Measurements from ENCODE around the gene ZNF850. TPM values are rescaled to one million over a fixed set of nuclear protein-coding genes. Genes with fewer than 3 reads are reported as not detected.

Gene ZNF850
- total RNA-seq, 1 experiment from 2014 or later = 23.9 TPM

DNA sequence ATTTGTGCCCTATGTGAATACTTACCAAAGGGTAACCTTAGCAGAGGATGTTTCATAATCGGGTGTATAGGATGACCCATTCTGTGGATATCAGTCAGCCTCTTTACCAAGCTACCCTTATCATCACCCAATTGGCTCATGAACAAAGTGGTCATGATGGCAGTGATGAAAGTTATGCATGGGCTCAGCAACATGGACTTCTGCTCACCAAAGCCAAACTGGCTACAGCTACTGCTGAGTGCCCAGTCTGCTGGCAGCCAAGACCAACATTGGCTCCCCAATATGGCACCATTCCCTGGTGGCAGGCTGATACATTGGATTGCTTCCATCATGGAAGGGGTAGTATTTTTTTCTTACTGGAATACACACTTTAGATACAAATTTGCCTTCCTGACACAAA is 100.2 kb downstream of the ZNF850 start:
- no peak for DNase-seq
- H3K27ac ChIP-seq (ENCODE audit: insufficient read length, low read depth, low read length) = no peak overlapping the region
- no peak overlapping the region for H3K4me2 ChIP-seq (ENCODE audit: insufficient read depth, insufficient read length, low read length)
- peaks cover 0 to 52% (median 16%) of the 10 kb centered on the region in 3 experiments; a peak in 6 of 7 replicates for H3K36me3 Mint-ChIP-seq (ENCODE audit: insufficient read depth in 1 of 3, low read depth in 3 of 3)
- H3K9me3 ChIP-seq (ENCODE audit: control insufficient read depth, low read depth, low read length) = no peaks in the 10 kb centered on the region
- no peaks in the 10 kb centered on the region for H3K23me2 ChIP-seq (ENCODE audit: insufficient read length, low read depth, low read length, poor library complexity, severe bottlenecking)
- H3T11ph ChIP-seq (ENCODE audit: low read length) = no peak overlapping the region
- H3K79me1 ChIP-seq (ENCODE audit: insufficient read depth, low read depth, low read length, poor library complexity, severe bottlenecking) = no peaks in the 10 kb centered on the region
- H2BK20ac ChIP-seq (ENCODE audit: low read depth, low read length, poor library complexity, severe bottlenecking) = no peak overlapping the region
- no peak overlapping the region for H3K23ac ChIP-seq (ENCODE audit: insufficient read length, low read depth, low read length)
- no peak overlapping the region for H4K5ac ChIP-seq (ENCODE audit: insufficient read length, low read depth, low read length)
- H3K9ac ChIP-seq (ENCODE audit: extremely low read depth, insufficient read length, low read length) = no peak overlapping the region
- TF ChIP-seq, protein P1, sequence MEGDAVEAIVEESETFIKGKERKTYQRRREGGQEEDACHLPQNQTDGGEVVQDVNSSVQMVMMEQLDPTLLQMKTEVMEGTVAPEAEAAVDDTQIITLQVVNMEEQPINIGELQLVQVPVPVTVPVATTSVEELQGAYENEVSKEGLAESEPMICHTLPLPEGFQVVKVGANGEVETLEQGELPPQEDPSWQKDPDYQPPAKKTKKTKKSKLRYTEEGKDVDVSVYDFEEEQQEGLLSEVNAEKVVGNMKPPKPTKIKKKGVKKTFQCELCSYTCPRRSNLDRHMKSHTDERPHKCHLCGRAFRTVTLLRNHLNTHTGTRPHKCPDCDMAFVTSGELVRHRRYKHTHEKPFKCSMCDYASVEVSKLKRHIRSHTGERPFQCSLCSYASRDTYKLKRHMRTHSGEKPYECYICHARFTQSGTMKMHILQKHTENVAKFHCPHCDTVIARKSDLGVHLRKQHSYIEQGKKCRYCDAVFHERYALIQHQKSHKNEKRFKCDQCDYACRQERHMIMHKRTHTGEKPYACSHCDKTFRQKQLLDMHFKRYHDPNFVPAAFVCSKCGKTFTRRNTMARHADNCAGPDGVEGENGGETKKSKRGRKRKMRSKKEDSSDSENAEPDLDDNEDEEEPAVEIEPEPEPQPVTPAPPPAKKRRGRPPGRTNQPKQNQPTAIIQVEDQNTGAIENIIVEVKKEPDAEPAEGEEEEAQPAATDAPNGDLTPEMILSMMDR (conservative IDR thresholded peaks at IDR 0.05) = no peak
- H3K79me2 ChIP-seq (ENCODE audit: insufficient read depth, low read length) = peaks cover 4% of the 10 kb centered on the region; the same call in 1 of the 2 replicates
- H2BK5ac ChIP-seq (ENCODE audit: insufficient read length, low read length) = no peak overlapping the region
- H2BK12ac ChIP-seq (ENCODE audit: insufficient read length, low read depth, low read length) = no peak overlapping the region
- H3K4ac ChIP-seq (ENCODE audit: low read depth, low read length) = no peak overlapping the region
- no peak overlapping the region for H4K91ac ChIP-seq (ENCODE audit: insufficient read length, low read depth, low read length)
- no peak overlapping the region for H3K56ac ChIP-seq (ENCODE audit: insufficient read length, low read depth, low read length)
- no peak overlapping the region for H3K14ac ChIP-seq (ENCODE audit: insufficient read depth, low read length)
- H2BK120ac ChIP-seq (ENCODE audit: low read depth, low read length, poor library complexity, severe bottlenecking) = no peak overlapping the region
- no peaks in the 10 kb centered on the region for H4K20me1 ChIP-seq (ENCODE audit: control insufficient read depth, insufficient read depth, insufficient read length)
- H3K27me3 Mint-ChIP-seq (ENCODE audit: low read depth) = no peaks in the 10 kb centered on the region
- no peak overlapping the region for H2BK15ac ChIP-seq (ENCODE audit: low read depth, low read length)
- H3K9me3 Mint-ChIP-seq = peaks cover 4 to 63% of the 10 kb centered on the region in 2 experiments; a peak in 4 of 5 replicates
- no peak overlapping the region for H3K27ac Mint-ChIP-seq
- H3K4me3 Mint-ChIP-seq = no peak overlapping the region
- no CpG with 5 or more reads among the region's 1 CpG for WGBS (ENCODE audit: extremely low coverage, insufficient read length, low lambda C conversion rate)
- no peak overlapping the region for H4K8ac ChIP-seq (replicated peaks; ENCODE audit: insufficient read length, low read depth, low read length)
- H2AFZ ChIP-seq (ENCODE audit: low read length) = no peak overlapping the region
- H2AK5ac ChIP-seq (ENCODE audit: insufficient read length, low read length) = no peak overlapping the region
- H3K4me1 Mint-ChIP-seq = peaks cover 6 to 9% of the 10 kb centered on the region in 2 experiments
- H3K27me3 ChIP-seq (ENCODE audit: insufficient read depth, low read length) = no peaks in the 10 kb centered on the region
- H3K4me1 ChIP-seq (ENCODE audit: insufficient read depth, low read length) = no peaks in the 10 kb centered on the region
- no peak overlapping the region for H3K18ac ChIP-seq (ENCODE audit: insufficient read length, low read depth, low read length)
